Fibroblast of skin of abdomen (primary cell): ENCODE measurements around the gene ABCA4.

Experiments
- DNase-seq: peaks from one replicate; pipeline ENCODE4 v3.0.0-alpha.2; 2013

ABCA4 gene

DNA sequence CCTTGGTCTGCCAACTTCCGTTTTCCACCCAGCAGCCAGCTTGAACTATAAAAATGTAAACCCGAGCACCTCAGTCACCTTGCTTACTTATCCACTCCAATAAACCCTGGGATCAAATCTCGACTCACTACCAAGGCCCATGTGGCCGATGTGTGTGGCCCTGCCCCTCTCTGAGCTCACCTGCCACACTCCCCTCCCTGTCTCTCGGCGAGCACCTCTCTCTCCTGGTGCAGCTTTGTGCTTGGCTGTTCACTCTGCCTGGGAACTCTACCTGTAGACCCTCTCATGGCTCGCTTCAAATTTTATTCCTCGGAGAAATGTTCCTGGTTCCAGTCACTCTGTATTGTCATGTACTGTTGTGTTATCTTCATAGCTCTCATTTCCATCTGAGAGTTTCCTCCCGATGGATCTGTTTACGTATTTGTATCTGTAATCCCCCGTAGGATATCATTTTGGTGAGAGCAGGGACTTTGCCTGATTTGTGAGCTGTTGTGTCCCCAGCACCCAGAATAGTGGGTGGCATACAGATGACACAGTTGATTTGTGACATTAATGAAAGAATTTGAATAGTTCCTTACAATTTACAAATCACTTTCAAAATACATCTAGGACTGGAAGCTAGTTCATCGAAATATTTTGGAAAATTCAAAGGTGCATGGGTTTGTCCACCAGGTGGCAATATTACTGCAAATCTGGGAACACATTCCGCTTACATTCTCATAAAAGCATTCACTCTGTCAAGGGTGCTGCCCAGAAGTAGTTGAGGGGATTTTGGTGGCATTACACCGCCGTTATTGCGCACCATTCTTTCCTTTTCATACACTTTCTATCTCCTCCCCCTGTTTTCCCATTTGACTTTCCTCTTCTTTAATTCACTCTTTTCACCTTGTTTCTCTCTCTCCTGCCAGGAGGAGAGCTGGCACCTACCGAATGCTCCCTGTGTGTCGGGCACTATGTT, 95.3 kb downstream of the ABCA4 start:
- peak; percentile 65 for DNase-seq

DNA sequence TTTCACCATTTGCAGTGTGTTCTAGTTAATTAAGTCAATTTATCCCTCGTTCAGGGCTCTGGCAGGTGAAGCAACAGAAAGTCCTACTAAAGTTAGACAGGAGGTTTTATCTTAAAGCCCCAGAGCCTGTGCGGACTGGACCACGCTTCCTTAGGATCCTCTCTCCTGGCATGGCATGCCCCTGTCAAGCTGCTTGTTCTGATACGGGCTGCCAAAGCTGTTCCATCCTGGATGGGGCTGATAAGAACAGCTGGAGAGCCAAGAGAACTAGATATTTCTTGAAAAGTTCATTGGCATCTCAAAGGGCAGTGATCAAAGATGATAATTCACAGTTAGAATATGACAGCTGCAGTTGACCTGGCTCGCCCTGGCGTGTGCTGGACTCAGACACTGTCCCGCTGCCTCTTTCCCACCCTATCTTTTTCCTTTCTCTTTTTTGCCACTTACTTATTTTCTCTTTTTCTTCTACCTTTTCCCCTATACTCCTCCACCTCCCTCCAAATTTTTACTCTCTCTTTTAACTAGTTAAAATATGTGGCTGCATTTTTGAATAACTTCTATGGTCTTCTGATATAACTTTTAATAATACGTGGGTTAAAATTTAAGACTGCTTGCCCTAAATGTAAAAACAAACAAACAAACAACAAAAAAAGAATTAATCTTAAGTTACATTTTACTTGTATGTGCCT, 96.7 kb downstream of the ABCA4 start:
- no peak for DNase-seq

DNA sequence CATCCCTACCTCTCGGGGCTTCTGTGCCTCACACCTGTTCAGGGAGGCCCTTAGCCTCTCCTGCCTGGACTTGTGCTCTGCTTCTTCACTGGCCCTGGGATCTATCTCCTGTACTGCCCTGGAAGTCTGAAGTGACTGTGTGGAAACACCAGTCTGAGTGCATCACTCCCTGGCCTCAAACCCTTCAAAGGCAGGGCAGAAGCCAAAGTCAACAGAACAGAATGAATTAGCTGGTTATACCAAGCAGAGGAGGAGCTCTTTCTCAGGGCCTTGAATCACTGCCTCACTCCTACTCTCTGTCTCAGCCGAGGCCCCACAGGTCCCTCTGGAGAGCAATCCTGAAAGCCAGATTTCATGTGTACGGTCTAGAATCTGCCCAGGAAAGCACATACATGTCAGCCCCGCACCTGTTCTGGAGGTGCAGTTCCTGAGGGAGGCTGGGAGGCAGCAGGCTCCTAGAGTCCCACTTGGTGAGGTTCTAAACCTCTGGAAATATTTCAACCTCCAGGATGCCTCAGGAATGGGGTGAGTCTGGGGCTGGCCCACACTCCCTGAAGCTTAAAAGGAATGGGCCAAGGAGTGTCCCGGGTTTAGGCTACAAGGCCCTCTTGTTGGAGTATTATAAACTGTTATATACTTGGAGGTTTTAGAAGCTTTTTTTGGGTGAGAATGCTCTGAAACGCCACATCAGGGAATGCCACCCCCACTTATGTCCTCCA, 98.3 kb downstream of the ABCA4 start:
- DNase-seq, result peak; percentile 74

DNA sequence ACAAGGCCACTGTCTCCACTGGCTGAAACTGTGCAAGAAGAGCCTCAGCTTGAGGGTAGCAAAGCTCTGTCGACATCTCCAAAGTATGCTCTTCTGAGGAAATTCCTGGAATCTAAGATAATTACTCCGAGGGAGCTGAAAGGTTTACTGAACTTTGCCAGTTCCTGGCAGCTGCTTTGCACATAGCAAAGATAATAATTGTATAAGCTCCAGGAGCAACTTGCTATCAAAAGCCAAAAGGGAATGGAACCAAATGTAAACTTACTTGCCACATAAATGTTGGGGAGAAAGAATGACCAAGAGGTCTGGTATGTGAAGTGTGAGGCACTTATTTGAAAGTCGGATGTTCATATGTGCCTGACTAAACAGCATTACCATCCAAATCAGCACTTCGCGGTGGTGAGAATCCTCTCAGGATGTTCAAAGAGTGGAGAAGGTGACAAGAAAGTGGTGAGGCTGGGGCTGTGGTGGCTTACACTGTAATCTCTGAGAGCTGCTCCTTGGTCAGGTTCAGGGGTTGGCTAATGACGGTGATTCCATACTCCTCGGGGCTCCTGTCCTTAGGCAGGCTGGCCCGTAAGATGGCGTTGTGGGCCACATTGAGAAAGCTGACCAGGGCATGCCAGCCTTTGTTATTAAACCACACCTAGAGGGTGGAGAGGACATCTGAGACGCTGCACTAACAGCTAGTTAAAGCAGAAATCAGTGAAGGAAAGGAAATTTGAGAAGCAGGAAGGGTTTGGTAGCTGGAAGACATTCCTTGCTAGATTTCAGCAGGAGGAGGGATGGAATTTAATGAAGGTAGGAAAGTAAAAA, 100.0 kb downstream of the ABCA4 start:
- DNase-seq, result peak; percentile 95

DNA sequence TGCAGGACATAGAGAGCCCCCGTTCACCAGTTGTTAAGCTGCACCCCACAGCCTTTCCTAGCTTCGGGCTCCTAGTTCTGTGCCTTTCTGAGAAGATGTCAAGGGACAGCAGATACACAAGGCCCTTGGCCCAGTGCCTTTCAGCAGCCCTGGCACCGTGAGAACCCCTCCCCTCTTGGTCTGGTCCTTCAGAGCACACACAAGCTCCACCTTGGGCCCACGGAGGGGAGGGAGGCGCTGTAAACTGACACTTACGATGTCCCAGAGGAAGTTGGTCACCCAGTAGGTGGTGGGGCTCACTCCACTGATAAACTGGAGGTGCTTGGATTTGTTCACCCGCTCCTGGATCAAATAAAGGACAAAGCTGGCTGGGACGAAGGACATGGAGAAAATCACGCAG, 101.6 kb downstream of the ABCA4 start:
- no peak for DNase-seq

DNA sequence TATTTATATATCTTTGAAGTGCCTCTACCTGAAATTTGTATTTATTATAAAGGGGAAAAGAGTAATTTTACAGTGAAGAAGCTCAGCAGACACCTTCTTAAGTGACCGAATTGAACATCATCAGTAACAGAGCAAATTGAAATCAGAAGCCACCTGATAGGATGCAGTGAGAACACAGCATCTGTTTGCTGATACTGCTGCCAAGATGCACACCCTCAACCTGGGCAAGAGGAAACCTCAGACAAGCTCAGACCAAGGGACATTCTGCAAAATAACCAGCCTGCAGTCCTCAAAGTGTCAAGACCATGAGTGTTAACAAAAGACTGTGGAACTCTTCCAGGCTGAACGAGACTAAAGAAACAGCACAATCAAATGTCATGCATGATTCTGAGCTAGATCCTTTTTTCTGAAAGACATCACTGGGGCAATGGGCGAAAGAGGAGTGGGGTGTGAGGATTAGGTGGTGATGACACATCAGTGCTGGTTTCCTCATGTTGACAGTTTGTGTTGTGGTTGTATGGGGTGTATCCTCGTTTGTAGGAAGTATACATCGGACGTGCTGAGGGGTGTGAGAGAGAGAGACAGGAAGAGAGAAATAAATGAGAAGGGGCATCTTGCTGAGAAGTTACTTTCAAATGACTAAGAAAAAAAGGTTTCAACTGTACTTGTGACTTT, 103.7 kb downstream of the ABCA4 start:
- DNase-seq, result no peak

DNA sequence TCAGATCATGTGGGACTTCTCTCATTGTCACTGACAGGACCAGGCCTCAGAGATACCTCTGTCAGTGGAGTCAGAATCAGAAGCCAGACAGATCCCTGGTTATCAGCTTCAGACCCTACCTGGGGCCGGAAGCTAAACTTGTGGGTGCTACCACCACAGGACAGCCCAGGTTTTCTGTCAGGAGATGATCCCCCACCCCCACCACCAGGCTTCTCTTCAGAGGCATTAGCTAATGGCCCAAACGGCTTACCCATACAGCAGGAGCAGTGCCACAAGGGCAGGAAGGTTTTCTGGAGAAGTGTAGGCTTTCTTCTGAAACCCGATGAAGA, 105.5 kb downstream of the ABCA4 start:
- no peak for DNase-seq

DNA sequence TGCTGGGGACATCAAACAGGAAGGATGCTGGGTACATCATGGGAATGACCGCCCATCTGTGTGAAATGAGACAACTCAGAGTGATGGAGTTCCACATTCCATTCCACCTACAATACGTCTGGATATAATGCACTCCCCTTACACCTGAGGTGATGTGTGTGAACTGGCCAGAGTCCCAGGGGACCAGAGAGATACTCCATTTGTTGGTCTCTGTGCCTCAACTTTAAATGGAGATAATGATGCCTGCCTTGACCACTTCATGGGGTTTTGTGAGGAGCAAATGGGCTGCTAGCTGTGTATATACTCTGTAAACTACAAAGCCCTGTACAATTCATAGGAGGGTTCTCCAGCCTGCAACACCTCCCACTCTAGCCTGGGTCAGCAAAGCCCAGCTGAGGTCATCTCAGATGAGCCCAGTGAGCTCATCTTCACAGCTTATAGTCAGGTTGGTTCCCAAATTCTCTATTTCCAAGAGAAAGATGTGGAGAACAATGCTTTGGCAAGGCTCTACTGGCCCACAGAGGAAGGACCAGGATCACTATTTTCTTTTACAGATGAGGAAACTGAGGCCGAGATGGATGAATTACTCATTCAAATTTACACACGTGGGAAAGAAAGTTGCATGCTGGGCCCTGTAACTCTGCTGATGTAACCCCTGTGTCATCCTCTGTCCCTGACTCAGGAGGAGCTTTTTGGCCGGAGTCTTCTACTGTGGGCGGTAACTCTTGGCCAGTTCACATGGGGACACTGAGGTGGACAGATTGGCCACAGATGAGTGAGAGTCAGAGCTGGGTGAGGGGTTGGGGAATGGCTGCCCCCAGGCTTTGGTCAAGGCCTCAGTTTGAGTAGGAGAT, 106.1 kb downstream of the ABCA4 start:
- DNase-seq, result peak; percentile 29

DNA sequence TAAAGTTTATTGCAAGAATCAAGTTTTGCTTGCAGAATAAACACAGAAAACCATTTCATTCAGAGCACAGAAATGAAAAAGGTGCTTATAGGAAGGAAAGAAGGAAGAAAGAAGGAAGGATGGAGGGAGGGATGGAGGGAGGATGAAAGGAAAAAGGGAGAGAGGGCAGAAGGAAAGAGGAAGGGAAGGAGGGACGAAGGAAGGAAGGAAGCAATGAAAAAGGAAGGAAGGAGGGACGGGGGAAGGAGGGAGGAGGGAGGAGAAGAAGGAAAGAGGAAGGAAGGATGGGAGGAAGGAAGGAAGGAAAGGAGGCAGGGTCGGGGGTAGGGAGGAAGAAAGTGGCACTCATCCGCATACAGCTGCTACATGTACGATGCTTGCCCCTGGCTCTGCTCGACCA, 106.9 kb downstream of the ABCA4 start:
- no peak for DNase-seq

DNA sequence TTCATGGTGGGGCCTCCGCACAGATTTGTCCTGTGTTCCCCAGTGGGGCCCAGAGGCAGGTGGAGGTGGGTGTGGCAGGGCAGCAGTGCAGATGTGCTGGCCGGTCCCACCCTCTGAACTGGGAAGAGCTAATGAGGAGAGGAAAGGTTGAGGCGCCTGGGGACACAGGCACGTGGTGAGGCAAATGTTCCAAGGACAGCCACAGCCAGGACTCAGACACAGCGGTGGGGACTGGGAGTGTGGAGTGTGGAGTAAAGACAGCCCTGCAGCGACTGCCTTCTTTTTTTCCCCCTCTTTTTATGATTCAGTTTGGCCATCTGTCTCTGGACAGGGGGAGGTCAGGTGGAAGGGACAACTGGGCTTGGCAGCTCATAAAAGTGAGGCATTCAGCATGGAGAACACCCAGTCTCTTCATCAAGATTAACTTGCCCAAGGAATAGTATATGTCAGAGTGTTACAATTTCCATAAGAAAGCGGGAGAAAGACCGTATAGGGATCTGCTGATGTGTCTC, 107.5 kb downstream of the ABCA4 start:
- DNase-seq, result no peak

DNA sequence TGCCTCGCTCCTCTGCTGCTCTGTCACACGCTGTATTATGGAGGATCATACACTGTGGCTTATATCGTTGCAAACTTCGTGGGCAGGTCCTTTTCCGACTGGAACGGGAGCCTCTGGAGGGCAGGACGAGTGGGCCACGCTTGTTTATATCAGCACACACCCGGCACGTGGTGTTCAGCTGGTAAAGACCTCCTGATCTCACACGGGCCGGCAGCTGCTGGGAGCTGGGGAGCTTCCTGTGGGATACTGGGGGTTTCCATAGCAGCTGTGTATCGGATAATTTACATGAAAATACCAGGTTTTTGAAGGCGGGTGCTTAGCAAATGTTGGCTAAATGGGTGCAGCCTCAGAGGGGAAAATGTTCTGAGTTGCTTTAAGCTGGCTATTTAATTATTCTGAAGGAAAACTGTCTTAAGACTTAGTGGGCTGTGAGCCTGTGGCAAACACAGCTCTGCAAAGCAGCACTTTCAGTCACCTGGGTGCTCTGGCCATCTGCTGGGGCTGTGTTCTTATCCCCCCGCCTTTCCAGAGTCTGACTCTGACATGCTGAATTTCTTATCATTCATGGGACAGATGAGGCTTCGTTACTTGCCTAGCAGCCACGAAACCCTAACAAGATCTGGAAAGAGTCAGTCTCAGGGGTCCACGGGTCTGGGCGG, 108.1 kb downstream of the ABCA4 start:
- DNase-seq, result no peak

DNA sequence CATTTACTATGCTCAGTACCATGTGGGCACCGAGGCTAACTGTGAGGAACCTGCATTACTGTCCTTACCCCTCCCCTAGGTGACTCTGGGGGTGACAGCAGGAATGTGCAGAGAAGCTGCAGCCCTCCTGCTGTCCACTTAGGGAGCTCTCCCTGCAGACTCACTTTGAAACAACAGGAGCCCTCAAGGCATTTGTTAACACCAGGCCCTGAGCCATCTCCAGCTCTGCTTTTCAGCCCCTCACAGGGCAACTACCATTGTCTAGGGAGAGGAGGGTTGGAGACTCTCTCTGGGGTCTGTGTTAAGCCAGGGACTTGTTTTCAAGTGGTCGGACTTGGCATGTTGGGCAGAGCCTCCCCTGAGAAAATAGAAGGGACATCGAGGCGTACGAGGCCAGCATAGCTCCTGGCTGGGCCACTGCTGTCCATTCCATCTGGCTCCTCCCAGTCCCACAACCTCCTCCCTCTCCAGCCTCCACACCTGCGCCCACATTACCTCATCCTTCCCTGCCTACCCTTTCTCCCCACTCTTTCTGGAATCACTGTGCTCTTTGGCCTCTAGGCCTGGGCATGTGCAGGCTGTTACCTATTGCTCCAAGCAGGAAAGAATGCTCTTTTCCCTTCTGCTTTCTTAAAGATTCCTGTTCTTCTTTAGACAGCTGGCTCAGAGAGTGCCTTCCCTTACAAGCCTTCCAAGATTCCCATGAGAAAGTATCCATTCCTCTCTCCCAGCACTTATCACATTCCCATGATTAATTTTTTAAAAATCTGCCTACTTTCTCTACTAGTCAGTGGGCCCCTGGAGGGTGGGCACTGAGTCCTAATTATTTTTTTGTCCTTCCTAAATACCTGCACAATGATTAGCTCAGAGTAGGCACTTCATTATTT, 109.0 kb downstream of the ABCA4 start:
- no peak for DNase-seq

DNA sequence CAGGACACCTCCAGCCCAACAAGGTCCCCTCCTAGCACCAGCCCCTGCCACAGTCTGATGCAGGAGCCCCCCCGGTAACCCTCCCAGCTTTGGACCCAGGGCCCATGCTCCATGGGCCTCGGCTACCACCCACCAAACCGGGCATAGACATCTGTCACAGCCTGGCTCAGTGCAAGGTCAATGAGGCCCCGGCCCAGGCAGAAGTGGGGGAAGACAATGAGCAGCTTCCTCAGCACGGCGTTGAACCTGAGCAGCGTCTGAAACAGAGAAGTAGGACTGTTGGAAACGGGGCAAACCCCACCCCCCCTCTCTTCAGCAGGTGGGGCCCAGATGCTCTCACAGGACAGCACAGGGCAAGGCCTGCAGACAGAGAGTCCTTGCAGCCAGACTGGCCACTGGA, 109.8 kb downstream of the ABCA4 start:
- no peak for DNase-seq

DNA sequence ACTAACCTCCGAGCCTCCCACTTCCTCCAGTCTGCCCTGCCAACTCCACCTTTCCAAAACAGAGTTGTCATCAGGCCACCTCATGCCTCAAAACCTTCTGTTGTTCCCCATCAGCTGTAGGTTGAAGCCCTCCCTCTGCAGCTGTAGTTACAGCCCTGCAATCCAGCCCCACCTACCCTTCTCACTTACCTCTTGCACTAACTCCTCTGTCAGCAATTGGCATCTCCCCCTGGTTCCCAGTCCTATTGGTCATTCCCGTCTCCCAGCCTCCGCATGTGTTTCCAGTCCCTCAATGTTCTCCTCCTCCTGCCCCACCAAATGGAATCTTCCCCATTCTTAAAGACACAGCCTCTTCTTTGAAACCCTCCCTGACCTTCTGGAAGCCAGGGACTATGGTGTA, 111.6 kb downstream of the ABCA4 start:
- DNase-seq, result no peak

DNA sequence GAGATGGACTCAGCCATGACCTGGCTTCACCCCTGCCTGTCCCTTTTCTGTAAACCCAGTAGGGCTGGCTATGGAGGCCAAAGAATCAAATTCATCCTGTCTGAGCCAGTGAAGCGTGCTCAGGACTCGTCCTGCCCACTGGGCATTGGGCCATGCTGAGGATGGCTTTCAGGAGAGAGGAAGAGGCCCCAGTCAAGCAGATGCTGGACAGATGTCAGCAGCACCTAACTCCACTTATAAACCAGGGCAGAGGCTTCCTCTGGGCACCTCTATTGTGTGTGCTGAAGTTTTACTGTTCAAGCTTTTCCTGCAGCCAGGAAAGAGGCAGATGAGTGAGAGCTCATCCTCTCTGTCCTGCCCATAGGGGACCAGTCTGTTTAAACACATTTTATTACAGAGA, 114.3 kb downstream of the ABCA4 start:
- DNase-seq, result no peak

DNA sequence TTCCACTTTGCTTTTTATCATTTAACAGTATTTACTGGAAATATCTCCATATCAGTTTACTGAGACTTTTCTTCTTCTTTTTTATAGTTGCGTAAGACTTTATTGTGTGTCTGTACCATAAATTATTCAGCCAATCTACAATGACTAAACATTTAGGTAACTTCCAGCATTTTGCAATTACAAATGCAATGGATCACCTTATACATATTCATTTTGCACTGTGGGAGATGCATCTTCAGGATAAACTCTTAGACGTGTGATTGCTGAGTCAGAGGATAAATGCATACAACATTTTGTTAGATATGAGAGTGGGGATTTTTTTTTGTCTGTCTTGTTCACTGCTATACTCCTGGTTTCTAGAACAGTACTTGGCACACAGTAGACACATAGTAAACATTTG, 116.0 kb downstream of the ABCA4 start:
- peak; percentile 27 for DNase-seq

DNA sequence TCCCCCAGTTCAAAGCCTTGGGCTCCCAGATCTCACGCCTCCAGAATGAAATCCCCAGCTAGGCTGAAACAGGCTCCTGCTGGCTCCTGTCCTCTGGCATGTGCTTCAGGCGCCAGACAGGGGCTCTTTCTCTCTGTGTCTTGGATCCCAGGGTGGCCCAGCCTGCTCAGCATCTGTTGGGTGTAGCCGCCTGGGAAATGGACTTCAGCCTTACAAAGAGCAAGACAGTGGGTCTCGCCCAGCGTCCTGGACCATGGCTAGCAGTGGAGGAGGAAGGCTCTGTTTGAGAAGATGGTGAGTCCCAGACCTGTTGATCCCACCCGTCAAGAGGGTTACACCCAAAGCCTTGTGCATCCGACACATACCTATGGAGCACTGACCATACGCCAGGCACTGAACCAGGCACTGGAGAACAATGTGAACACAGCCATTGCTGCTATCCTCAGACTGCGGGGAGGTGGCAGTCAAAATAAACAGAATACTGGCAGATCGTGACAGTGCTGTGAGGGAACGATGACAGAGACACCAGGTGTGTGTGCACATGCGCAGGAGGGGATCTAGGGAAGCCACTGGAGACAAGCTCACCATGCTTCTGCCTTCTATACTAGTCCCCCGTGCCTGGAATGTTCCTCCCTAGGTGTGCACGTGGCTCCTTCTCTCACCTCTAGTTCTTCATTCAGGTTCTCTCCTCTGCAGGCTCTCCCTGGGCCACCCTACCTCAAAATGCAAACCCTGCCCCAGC, 118.7 kb downstream of the ABCA4 start:
- DNase-seq, result no peak

DNA sequence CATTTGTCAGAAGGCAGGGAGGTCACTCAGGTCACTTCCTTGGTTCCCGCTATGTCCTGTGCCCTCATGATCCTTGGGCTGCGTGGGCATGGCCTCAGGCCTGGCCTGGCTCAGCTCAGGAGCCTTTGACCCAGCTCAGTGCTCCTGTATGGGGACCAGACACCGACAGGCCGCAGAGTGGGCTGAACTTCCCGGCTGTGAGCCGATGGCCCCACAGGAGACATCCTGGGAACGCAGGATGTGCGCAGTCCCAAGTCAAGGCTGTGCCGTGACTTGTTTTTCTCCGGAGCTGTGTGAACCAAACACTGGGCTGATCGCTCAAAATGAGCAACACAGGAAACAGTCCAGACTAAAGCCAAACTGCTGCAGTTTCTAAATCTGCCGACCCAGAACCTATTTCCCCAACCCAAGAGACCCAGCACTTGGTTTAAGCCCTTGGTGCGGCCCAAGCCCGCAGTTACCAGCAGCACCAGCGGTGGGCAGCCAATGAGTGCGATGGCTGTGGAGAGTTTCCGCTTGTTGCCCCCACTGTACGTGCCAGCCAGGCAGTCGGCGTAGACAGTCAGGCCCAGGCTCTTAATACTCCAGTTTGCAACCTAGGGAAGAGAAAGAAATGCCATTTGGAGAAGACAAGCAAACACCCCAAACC, 119.4 kb downstream of the ABCA4 start:
- no peak for DNase-seq
